MM.1S (cell line): ENCODE results near the gene MAD1L1.

Experiments
- DNase-seq: peaks from one replicate; pipeline ENCODE4 v3.0.0-alpha.2; 2015
- H2AFZ ChIP-seq: fragments of 300-600 bp; sonication (generic); 2 replicates; pipeline ENCODE4 v1.6.0; 2016; ENCODE audit warnings: antibody characterized with exemption, low read length
- H3F3A ChIP-seq: fragments of 300-600 bp; sonication (generic); 2 replicates; pipeline ENCODE4 v1.6.1; 2016; ENCODE audit warnings: mild to moderate bottlenecking, antibody characterized with exemption, low read length, moderate library complexity, mixed read lengths; ENCODE audit not compliant: insufficient read depth
- H3K27ac ChIP-seq: fragments of 300-600 bp; sonication (generic); 2 replicates; pipeline ENCODE4 v1.5.1; 2016; ENCODE audit warnings: mild to moderate bottlenecking, low read length
- H3K27me3 ChIP-seq: fragments of 300-600 bp; sonication (generic); replicated peaks from 2 replicates; pipeline ENCODE4 v1.6.0; 2016; ENCODE audit warnings: low read length; ENCODE audit not compliant: insufficient read depth
- H3K36me3 ChIP-seq: fragments of 300-600 bp; sonication (generic); replicated peaks from 2 replicates; pipeline ENCODE4 v1.6.1; 2016; ENCODE audit warnings: mild to moderate bottlenecking, low read length, mixed read lengths; ENCODE audit not compliant: insufficient read depth
- H3K4me1 ChIP-seq: fragments of 300-600 bp; sonication (generic); 2 replicates; pipeline ENCODE4 v1.6.1; 2016; ENCODE audit warnings: low read length, mixed read lengths
- H3K4me2 ChIP-seq: fragments of 300-600 bp; sonication (generic); 2 replicates; pipeline ENCODE4 v1.6.0; 2016; ENCODE audit warnings: low read depth, low read length
- H3K4me3 ChIP-seq: fragments of 300-600 bp; sonication (generic); 2 replicates; pipeline ENCODE4 v1.5.1; 2016; ENCODE audit warnings: low read length, mixed read lengths
- H3K79me2 ChIP-seq: fragments of 300-600 bp; sonication (generic); 2 replicates; pipeline ENCODE4 v1.6.1; 2016; ENCODE audit warnings: mixed run types, low read length, mixed read lengths
- H3K9ac ChIP-seq: fragments of 300-600 bp; sonication (generic); 2 replicates; pipeline ENCODE4 v1.6.1; 2016; ENCODE audit warnings: low read length, mixed read lengths
- H3K9me2 ChIP-seq: fragments of 300-600 bp; sonication (generic); replicated peaks from 2 replicates; pipeline ENCODE4 v1.6.1; 2016; ENCODE audit warnings: mild to moderate bottlenecking, low read length, mixed read lengths; ENCODE audit not compliant: insufficient read depth
- H3K9me3 ChIP-seq: fragments of 300-600 bp; sonication (generic); replicated peaks from 2 replicates; pipeline ENCODE4 v1.6.1; 2016; ENCODE audit warnings: mild to moderate bottlenecking, low read length, mixed read lengths; ENCODE audit not compliant: insufficient read depth
- H4K20me1 ChIP-seq: fragments of 300-600 bp; sonication (generic); 2 replicates; pipeline ENCODE4 v1.6.1; 2016; ENCODE audit warnings: mild to moderate bottlenecking, low read length, moderate library complexity, mixed read lengths; ENCODE audit not compliant: insufficient read depth
- CTCF ChIP-seq: fragments of 300-600 bp; sonication (generic); IDR thresholded peaks from 2 replicates; pipeline ENCODE4 v1.5.1; 2016; ENCODE audit warnings: antibody characterized with exemption, low read length, mixed read lengths
- EZH2 ChIP-seq: fragments of 300-600 bp; sonication (generic); optimal IDR thresholded peaks from 2 replicates; pipeline ENCODE3; 2017; ENCODE audit warnings: low read depth, mild to moderate bottlenecking, antibody characterized with exemption, low read length, mixed read lengths
- EZH2phosphoT487 ChIP-seq: fragments of 300-600 bp; sonication (generic); IDR thresholded peaks from 2 replicates; pipeline ENCODE4 v1.6.1; 2018; ENCODE audit warnings: antibody characterized with exemption, low read length

Gene MAD1L1

DNA sequence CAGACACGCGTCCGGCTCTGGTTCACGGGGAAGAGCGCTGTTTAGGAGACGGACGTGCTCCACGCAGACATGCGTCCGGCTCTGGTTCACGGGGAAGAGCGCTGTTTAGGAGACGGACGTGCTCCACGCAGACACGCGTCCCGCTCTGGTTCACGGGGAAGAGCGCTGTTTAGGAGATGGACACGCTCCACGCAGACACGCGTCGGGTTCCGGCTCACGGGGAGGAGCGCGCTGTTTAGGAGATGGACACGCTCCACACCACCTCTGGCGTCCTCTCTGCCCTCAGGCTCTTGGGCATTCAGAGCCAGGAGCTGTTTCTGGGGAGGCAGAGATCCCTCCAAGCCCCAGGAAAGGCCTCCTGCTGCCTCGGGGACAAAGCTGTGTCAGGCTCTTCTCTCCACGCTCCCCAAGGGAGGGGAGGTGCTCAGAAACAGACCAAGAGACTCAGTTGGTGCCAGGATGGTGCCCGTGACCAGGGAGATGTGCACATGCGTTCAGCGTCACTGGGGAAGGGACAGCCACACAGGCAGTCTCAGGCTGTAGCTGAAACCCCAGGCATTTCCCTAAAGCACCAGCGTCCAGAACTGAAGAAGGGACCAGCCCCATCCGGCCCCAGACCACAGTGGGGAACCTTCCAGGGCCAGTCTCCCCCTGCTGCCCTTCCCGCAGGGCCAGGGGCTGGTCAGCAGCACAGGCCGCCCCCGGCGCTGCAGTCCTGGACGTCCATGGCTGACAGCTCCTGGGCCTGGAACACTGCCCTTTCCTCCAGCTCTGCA is 387.0 kb downstream of the MAD1L1 start:
- TF ChIP-seq EZH2phosphoT487, result no peak
- TF ChIP-seq EZH2, result no peak
- TF ChIP-seq CTCF, result no peak
- no peak overlapping the region for H3K4me2 ChIP-seq
- DNase-seq, result no peak
- no peaks in the 10 kb centered on the region for H3K36me3 ChIP-seq
- no peak overlapping the region for H3K27ac ChIP-seq
- H3K9me2 ChIP-seq, result no peaks in the 10 kb centered on the region
- no peaks in the 10 kb centered on the region for H3K9me3 ChIP-seq
- no peaks in the 10 kb centered on the region for H3F3A ChIP-seq
- no peaks in the 10 kb centered on the region for H3K4me1 ChIP-seq
- H4K20me1 ChIP-seq, result no peaks in the 10 kb centered on the region
- H3K9ac ChIP-seq, result no peak overlapping the region
- H3K79me2 ChIP-seq, result no peaks in the 10 kb centered on the region
- H2AFZ ChIP-seq, result no peak overlapping the region
- no peak overlapping the region for H3K4me3 ChIP-seq
- H3K27me3 ChIP-seq, result no peaks in the 10 kb centered on the region

GRCh38 chr7:1844951-1845390 is 387.8 kb downstream of the MAD1L1 start:
- H3K27ac ChIP-seq, result no peak overlapping the region
- no peaks in the 10 kb centered on the region for H4K20me1 ChIP-seq
- no peaks in the 10 kb centered on the region for H3F3A ChIP-seq
- TF ChIP-seq EZH2 (no peak), CTCF (no peak), EZH2phosphoT487 (no peak)
- H3K4me2 ChIP-seq, result no peak overlapping the region
- H3K79me2 ChIP-seq, result no peaks in the 10 kb centered on the region
- no peak overlapping the region for H2AFZ ChIP-seq
- H3K4me3 ChIP-seq, result no peak overlapping the region
- no peaks in the 10 kb centered on the region for H3K9me3 ChIP-seq
- no peak for DNase-seq
- H3K4me1 ChIP-seq, result no peaks in the 10 kb centered on the region
- no peaks in the 10 kb centered on the region for H3K9me2 ChIP-seq
- H3K27me3 ChIP-seq, result no peaks in the 10 kb centered on the region
- H3K36me3 ChIP-seq, result no peaks in the 10 kb centered on the region
- H3K9ac ChIP-seq, result no peak overlapping the region

DNA sequence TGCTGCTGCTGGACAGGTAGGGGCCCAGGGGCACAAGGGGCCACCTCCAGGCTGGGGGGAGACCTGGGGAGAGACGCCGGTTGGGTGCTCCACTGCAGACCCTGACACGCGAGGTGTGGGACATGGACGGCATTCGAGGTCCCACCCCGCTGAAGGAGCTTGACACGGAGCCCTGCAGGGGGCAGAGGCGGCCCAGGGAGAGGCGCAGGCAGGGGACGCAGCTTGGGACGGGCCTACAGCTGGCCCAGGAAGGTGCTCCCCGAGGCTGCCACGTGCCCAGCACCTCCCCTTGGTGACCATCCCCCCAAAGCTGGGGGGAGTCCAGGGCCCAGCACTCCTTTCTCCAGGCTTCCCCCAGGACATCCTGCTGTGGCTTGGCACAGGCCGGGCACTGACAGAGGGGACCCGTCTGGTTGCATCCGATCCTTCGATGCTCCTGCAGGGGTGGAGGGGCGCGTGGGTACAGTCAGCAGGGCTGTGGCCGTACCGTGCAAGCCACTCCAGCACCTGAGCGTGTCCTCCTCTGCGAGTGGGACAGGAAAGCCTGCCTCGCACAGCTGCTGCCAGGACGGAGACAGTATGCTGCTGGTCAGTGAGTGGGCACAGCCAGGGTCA is 388.3 kb downstream of the MAD1L1 start:
- Histone ChIP-seq H4K20me1 (no peaks in the 10 kb centered on the region), H3K4me3 (no peak overlapping the region), H3K27ac (no peak overlapping the region), H3K4me1 (no peaks in the 10 kb centered on the region), H3K9me2 (no peaks in the 10 kb centered on the region), H2AFZ (no peak overlapping the region), H3K4me2 (no peak overlapping the region), H3K9ac (no peak overlapping the region), H3F3A (no peaks in the 10 kb centered on the region), H3K36me3 (no peaks in the 10 kb centered on the region), H3K27me3 (no peaks in the 10 kb centered on the region), H3K79me2 (no peaks in the 10 kb centered on the region), H3K9me3 (no peaks in the 10 kb centered on the region)
- no peak for DNase-seq
- TF ChIP-seq EZH2phosphoT487, result no peak
- TF ChIP-seq CTCF, result no peak
- no peak for TF ChIP-seq EZH2
